A549 (cell line): ENCODE data around the gene OTUD3.
"Not testable (repeated sequence)": the region's sequence is repeated elsewhere in the genome, so short reads cannot be mapped to it uniquely, and the experiment has no call there.

Experiments used
- EHF ChIP-seq: fragments of 250-450 bp; sonication (Bioruptor Pico); IDR thresholded peaks from 2 replicates; pipeline ENCODE4 v1.5.0; 2020; ENCODE audit warnings: mild to moderate bottlenecking
- RAD21 ChIP-seq, 2 experiments: fragments of >200 bp in 1 of 2; sonication (Bioruptor Twin) in 1 of 2; formaldehyde crosslinking in 1 of 2; IDR thresholded peaks in 1 of 2; conservative IDR thresholded peaks in 1 of 2; 2 replicates in 1 of 2; 3 replicates in 1 of 2; pipeline ENCODE4 v1.6.1; 2012 to 2018; ENCODE audit warnings: inconsistent platforms in 1 of 2
- ZNF302 ChIP-seq: fragments of 250-450 bp; sonication (Bioruptor Pico); IDR thresholded peaks from 2 replicates; pipeline ENCODE4 v1.9.0; 2021; ENCODE audit warnings: inconsistent platforms, mild to moderate bottlenecking, moderate library complexity
- TF ChIP-seq, protein P1 (sequence below): IDR thresholded peaks from 2 replicates; pipeline ENCODE4 v1.6.1; 2012
- TF ChIP-seq, protein P2 (sequence below): fragments of >200 bp; sonication (Bioruptor Twin); formaldehyde crosslinking; IDR thresholded peaks from 3 replicates; pipeline ENCODE4 v1.5.1; 2016

DNA sequence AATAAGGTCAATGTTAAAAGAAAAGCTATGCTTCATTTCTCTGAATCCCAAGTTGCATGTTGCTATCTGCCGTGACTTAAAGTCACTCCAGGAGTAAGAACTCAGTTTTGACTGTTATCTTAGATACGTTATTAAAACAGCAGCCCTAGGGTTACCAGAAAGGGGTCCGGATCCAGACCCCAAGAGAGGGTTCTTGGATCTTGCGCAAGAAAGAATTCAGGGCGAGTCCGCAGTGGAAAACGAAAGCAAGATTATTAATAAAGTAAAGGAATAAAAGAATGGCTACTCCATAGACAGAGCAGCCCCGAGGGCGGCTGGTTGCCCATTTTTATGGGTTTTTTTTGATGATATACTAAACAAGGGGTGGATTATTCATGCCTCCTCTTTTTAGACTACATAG lies 34.9 kb upstream of the OTUD3 start:
- TF ChIP-seq, protein P1, sequence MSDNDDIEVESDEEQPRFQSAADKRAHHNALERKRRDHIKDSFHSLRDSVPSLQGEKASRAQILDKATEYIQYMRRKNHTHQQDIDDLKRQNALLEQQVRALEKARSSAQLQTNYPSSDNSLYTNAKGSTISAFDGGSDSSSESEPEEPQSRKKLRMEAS: not testable (repeated sequence)
- not testable (repeated sequence) for TF ChIP-seq EHF (CRISPR knock-in tag); ZNF302; RAD21 (conservative IDR thresholded peaks at IDR 0.05 in 1 of 2, IDR thresholded peaks at IDR 0.05 in 1 of 2)
- TF ChIP-seq, protein P2, sequence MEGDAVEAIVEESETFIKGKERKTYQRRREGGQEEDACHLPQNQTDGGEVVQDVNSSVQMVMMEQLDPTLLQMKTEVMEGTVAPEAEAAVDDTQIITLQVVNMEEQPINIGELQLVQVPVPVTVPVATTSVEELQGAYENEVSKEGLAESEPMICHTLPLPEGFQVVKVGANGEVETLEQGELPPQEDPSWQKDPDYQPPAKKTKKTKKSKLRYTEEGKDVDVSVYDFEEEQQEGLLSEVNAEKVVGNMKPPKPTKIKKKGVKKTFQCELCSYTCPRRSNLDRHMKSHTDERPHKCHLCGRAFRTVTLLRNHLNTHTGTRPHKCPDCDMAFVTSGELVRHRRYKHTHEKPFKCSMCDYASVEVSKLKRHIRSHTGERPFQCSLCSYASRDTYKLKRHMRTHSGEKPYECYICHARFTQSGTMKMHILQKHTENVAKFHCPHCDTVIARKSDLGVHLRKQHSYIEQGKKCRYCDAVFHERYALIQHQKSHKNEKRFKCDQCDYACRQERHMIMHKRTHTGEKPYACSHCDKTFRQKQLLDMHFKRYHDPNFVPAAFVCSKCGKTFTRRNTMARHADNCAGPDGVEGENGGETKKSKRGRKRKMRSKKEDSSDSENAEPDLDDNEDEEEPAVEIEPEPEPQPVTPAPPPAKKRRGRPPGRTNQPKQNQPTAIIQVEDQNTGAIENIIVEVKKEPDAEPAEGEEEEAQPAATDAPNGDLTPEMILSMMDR: not testable (repeated sequence)
